ENCODE data around the gene MBOAT1. TPM values are rescaled to one million over a fixed set of nuclear protein-coding genes. Genes with fewer than 3 reads are reported as not detected.
A peak's percentile ranks its signal among the peaks of the same experiment; 100 is the strongest.

Gene MBOAT1
- polyA plus RNA-seq, 1 donor from 2014 or later: not detected

DNA sequence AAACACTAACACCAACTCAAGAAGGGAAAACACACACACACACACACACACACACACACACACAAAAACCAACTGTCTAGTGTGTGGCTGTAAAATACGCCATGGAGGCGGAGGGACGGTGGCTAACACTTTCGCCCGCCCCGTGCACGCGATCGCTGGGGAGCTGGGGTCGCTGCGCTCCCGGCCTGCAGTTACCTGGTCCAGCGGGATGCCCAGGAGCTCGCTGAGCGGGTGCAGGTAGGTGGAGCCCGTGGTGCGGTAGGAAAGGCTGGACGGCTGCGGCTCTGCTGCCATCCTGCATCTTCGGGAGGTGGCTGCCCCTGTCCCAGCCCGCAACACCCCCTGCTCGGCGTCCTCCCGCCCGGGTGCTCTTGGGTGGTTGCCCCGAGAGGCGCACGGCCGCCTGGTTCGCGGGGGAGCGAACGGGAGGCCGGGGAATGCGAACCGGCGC lies 303 bp downstream of the MBOAT1 start:
- Histone ChIP-seq H3K4me2 (ENCODE audit: low read length) (peak overlapping the region; percentile 82), H3K9ac (ENCODE audit: low read length) (peak overlapping the region; percentile 50), H3K9me2 (ENCODE audit: insufficient read depth, low read length) (no peaks in the 10 kb centered on the region), H3K9me3 (ENCODE audit: low read length) (no peaks in the 10 kb centered on the region), H3F3A (ENCODE audit: insufficient read depth, low read length, poor library complexity, severe bottlenecking) (peaks cover 6% of the 10 kb centered on the region), H4K20me1 (ENCODE audit: insufficient read depth) (no peaks in the 10 kb centered on the region), H3K27ac (ENCODE audit: low read length) (no peak overlapping the region), H3K36me3 (ENCODE audit: insufficient read depth, low read length) (no peaks in the 10 kb centered on the region), H2AFZ (ENCODE audit: low read depth, low read length) (peak overlapping the region; percentile 0), H3K79me2 (replicated peaks; ENCODE audit: insufficient read depth, low read length) (no peaks in the 10 kb centered on the region), H3K4me3 (ENCODE audit: low read length) (peak overlapping the region; percentile 83), H3K27me3 (ENCODE audit: insufficient read depth, low read depth, low read length) (peaks cover 35% of the 10 kb centered on the region)
- TF ChIP-seq MXI1 (conservative IDR thresholded peaks at IDR 0.05; ENCODE audit: poor library complexity, severe bottlenecking) (no peak), REST (IDR thresholded peaks at IDR 0.05; ENCODE audit: borderline replicate concordance) (no peak), POLR2AphosphoS5 (IDR thresholded peaks at IDR 0.05) (no peak), EZH2 (IDR thresholded peaks at IDR 0.05; ENCODE audit: borderline replicate concordance, insufficient read depth, low read length, poor library complexity, severe bottlenecking) (no peak), TAF1 (IDR thresholded peaks at IDR 0.05; ENCODE audit: low read depth) (no peak), EP300 (conservative IDR thresholded peaks at IDR 0.05; ENCODE audit: poor library complexity, severe bottlenecking) (no peak), CTCF (IDR thresholded peaks at IDR 0.05; ENCODE audit: poor library complexity, severe bottlenecking) (no peak), RAD21 (conservative IDR thresholded peaks at IDR 0.05) (no peak), SMC3 (conservative IDR thresholded peaks at IDR 0.05; ENCODE audit: poor library complexity) (no peak)

- Histone ChIP-seq H3K79me2 (replicated peaks; ENCODE audit: insufficient read depth, low read length) (no peaks in the 10 kb centered on the region), H3K9me3 (ENCODE audit: low read length) (no peaks in the 10 kb centered on the region), H3K36me3 (ENCODE audit: insufficient read depth, low read length) (no peaks in the 10 kb centered on the region), H4K20me1 (ENCODE audit: insufficient read depth) (no peaks in the 10 kb centered on the region), H3K27ac (ENCODE audit: low read length) (no peak overlapping the region), H3F3A (ENCODE audit: insufficient read depth, low read length, poor library complexity, severe bottlenecking) (peaks cover 6% of the 10 kb centered on the region), H3K27me3 (ENCODE audit: insufficient read depth, low read depth, low read length) (peaks cover 35% of the 10 kb centered on the region), H3K4me3 (ENCODE audit: low read length) (peak overlapping the region; percentile 83), H2AFZ (ENCODE audit: low read depth, low read length) (no peak overlapping the region), H3K4me2 (ENCODE audit: low read length) (peak overlapping the region; percentile 82), H3K9me2 (ENCODE audit: insufficient read depth, low read length) (no peaks in the 10 kb centered on the region), H3K9ac (ENCODE audit: low read length) (no peak overlapping the region)
- TF ChIP-seq SMC3 (conservative IDR thresholded peaks at IDR 0.05; ENCODE audit: poor library complexity): no peak
- TF ChIP-seq MXI1 (conservative IDR thresholded peaks at IDR 0.05; ENCODE audit: poor library complexity, severe bottlenecking): no peak
- TF ChIP-seq CTCF (IDR thresholded peaks at IDR 0.05; ENCODE audit: poor library complexity, severe bottlenecking): no peak
- TF ChIP-seq EP300 (conservative IDR thresholded peaks at IDR 0.05; ENCODE audit: poor library complexity, severe bottlenecking): no peak
- TF ChIP-seq POLR2AphosphoS5 (IDR thresholded peaks at IDR 0.05): no peak
- TF ChIP-seq TAF1 (IDR thresholded peaks at IDR 0.05; ENCODE audit: low read depth): no peak
- TF ChIP-seq REST (IDR thresholded peaks at IDR 0.05; ENCODE audit: borderline replicate concordance): no peak
- no peak for TF ChIP-seq EZH2 (IDR thresholded peaks at IDR 0.05; ENCODE audit: borderline replicate concordance, insufficient read depth, low read length, poor library complexity, severe bottlenecking)
- TF ChIP-seq RAD21 (conservative IDR thresholded peaks at IDR 0.05): no peak
These were observed 980 bp downstream of the MBOAT1 start for GRCh38 chr6:20211037-20211940.
